Karpas-422 (cell line): Measurements from ENCODE around the gene PIPOX. TPM values are rescaled to one million over a fixed set of nuclear protein-coding genes. Genes with fewer than 3 reads are reported as not detected.

Experiments used
- DNase-seq: peaks from one replicate; pipeline ENCODE4 v3.0.0-alpha.2; 2015
- H2AFZ ChIP-seq: fragments of 200-600 bp; sonication (generic); 2 replicates; pipeline ENCODE4 v1.6.1; 2014; ENCODE audit warnings: antibody characterized with exemption, low read length, mixed read lengths
- H3K27ac ChIP-seq: fragments of 200-600 bp; sonication (generic); 2 replicates; pipeline ENCODE4 v1.5.1; 2014; ENCODE audit warnings: mild to moderate bottlenecking, low read length, moderate library complexity
- H3K27me3 ChIP-seq: fragments of 200-600 bp; sonication (generic); 2 replicates; pipeline ENCODE4 v1.6.1; 2014; ENCODE audit warnings: low read length, mixed read lengths
- H3K36me3 ChIP-seq: fragments of 200-600 bp; sonication (generic); 2 replicates; pipeline ENCODE4 v1.6.1; 2014; ENCODE audit warnings: low read length, mixed read lengths; ENCODE audit not compliant: insufficient read depth
- H3K4me1 ChIP-seq: fragments of 200-600 bp; sonication (generic); 2 replicates; pipeline ENCODE4 v1.6.1; 2014; ENCODE audit warnings: mild to moderate bottlenecking, low read length, mixed read lengths
- H3K4me2 ChIP-seq: fragments of 200-600 bp; sonication (generic); 2 replicates; pipeline ENCODE4 v1.6.1; 2014; ENCODE audit warnings: low read length, low read depth, mild to moderate bottlenecking; ENCODE audit not compliant: poor library complexity, severe bottlenecking
- H3K4me3 ChIP-seq: fragments of 200-600 bp; sonication (generic); 2 replicates; pipeline ENCODE4 v1.5.1; 2014; ENCODE audit warnings: mild to moderate bottlenecking, antibody characterized with exemption, low read length, mixed read lengths
- H3K79me2 ChIP-seq: fragments of 200-600 bp; sonication (generic); 2 replicates; pipeline ENCODE4 v1.6.1; 2014; ENCODE audit warnings: mild to moderate bottlenecking, low read length, mixed read lengths
- H3K9ac ChIP-seq: fragments of 200-600 bp; sonication (generic); 2 replicates; pipeline ENCODE4 v1.6.0; 2014; ENCODE audit warnings: low read length
- H3K9me2 ChIP-seq: fragments of 200-600 bp; sonication (generic), shearing (Covaris generic); replicated peaks from 2 replicates; pipeline ENCODE4 v1.6.0; 2014; ENCODE audit warnings: mild to moderate bottlenecking, low read length, moderate library complexity; ENCODE audit not compliant: insufficient read depth
- H3K9me3 ChIP-seq: fragments of 300-700, 200-600 bp; sonication (generic); 2 replicates; pipeline ENCODE4 v1.6.1; 2014; ENCODE audit warnings: low read length, mixed read lengths
- H4K20me1 ChIP-seq: fragments of 200-600 bp; sonication (generic); 2 replicates; pipeline ENCODE4 v1.6.1; 2014; ENCODE audit warnings: mild to moderate bottlenecking, antibody characterized with exemption, low read length, low read depth; ENCODE audit not compliant: insufficient read depth
- total RNA-seq: library from RNA; depleted of rRNA; stranded (reverse); fragments of >200 nt; shearing (Covaris generic); gene quantifications from 2 replicates; pipeline ENCODE4 v1.2.3, GENCODE V29; 2014; ENCODE audit warnings: low replicate concordance

The PIPOX gene
- total RNA-seq, 1 experiment from 2014 or later: 7.2 TPM

GRCh38 chr17:29093090-29093871 lies 50.3 kb downstream of the PIPOX start:
- no peaks in the 10 kb centered on the region for H3K79me2 ChIP-seq
- DNase-seq: no peak
- H3K4me1 ChIP-seq: no peaks in the 10 kb centered on the region
- H3K9me3 ChIP-seq: no peaks in the 10 kb centered on the region
- no peak overlapping the region for H2AFZ ChIP-seq
- H4K20me1 ChIP-seq: no peaks in the 10 kb centered on the region
- no peak overlapping the region for H3K9ac ChIP-seq
- no peak overlapping the region for H3K27ac ChIP-seq
- no peak overlapping the region for H3K4me3 ChIP-seq
- no peaks in the 10 kb centered on the region for H3K27me3 ChIP-seq
- no peaks in the 10 kb centered on the region for H3K36me3 ChIP-seq
- H3K4me2 ChIP-seq: no peak overlapping the region
- H3K9me2 ChIP-seq: no peaks in the 10 kb centered on the region

GRCh38 chr17:29094101-29094708 lies 51.3 kb downstream of the PIPOX start:
- Histone ChIP-seq H3K9me3 (no peaks in the 10 kb centered on the region), H3K36me3 (no peaks in the 10 kb centered on the region), H3K4me1 (no peaks in the 10 kb centered on the region), H3K4me2 (no peak overlapping the region), H3K27ac (no peak overlapping the region), H3K27me3 (no peaks in the 10 kb centered on the region), H3K9me2 (no peaks in the 10 kb centered on the region), H2AFZ (no peak overlapping the region), H3K4me3 (no peak overlapping the region), H3K9ac (no peak overlapping the region), H4K20me1 (no peaks in the 10 kb centered on the region), H3K79me2 (no peaks in the 10 kb centered on the region)
- DNase-seq: no peak

GRCh38 chr17:29095439-29095838 lies 52.5 kb downstream of the PIPOX start:
- Histone ChIP-seq H3K4me1 (no peaks in the 10 kb centered on the region), H3K9ac (no peak overlapping the region), H3K27me3 (no peaks in the 10 kb centered on the region), H3K27ac (no peak overlapping the region), H3K36me3 (no peaks in the 10 kb centered on the region), H3K9me2 (no peaks in the 10 kb centered on the region), H4K20me1 (no peaks in the 10 kb centered on the region), H3K79me2 (no peaks in the 10 kb centered on the region), H2AFZ (no peak overlapping the region), H3K9me3 (no peaks in the 10 kb centered on the region), H3K4me3 (no peak overlapping the region), H3K4me2 (no peak overlapping the region)
- no peak for DNase-seq

- H3K4me3 ChIP-seq: no peak overlapping the region
- no peaks in the 10 kb centered on the region for H3K36me3 ChIP-seq
- no peaks in the 10 kb centered on the region for H3K9me3 ChIP-seq
- no peaks in the 10 kb centered on the region for H4K20me1 ChIP-seq
- no peaks in the 10 kb centered on the region for H3K4me1 ChIP-seq
- no peaks in the 10 kb centered on the region for H3K27me3 ChIP-seq
- no peak overlapping the region for H3K27ac ChIP-seq
- no peaks in the 10 kb centered on the region for H3K9me2 ChIP-seq
- no peak overlapping the region for H3K4me2 ChIP-seq
- H3K79me2 ChIP-seq: no peaks in the 10 kb centered on the region
- no peak for DNase-seq
- H2AFZ ChIP-seq: no peak overlapping the region
- no peak overlapping the region for H3K9ac ChIP-seq
These were observed 53.2 kb downstream of the PIPOX start for GRCh38 chr17:29096094-29096493.

- no peaks in the 10 kb centered on the region for H3K79me2 ChIP-seq
- H3K27ac ChIP-seq: no peak overlapping the region
- H3K9me3 ChIP-seq: no peaks in the 10 kb centered on the region
- H3K4me3 ChIP-seq: no peak overlapping the region
- no peak overlapping the region for H3K9ac ChIP-seq
- H3K36me3 ChIP-seq: no peaks in the 10 kb centered on the region
- H3K27me3 ChIP-seq: no peaks in the 10 kb centered on the region
- DNase-seq: no peak
- H3K9me2 ChIP-seq: no peaks in the 10 kb centered on the region
- H2AFZ ChIP-seq: no peak overlapping the region
- no peaks in the 10 kb centered on the region for H4K20me1 ChIP-seq
- H3K4me1 ChIP-seq: no peaks in the 10 kb centered on the region
- H3K4me2 ChIP-seq: no peak overlapping the region
These were observed 56.6 kb downstream of the PIPOX start for GRCh38 chr17:29099527-29099926.

GRCh38 chr17:29100296-29100695 lies 57.4 kb downstream of the PIPOX start:
- Histone ChIP-seq H2AFZ (no peak overlapping the region), H3K4me2 (no peak overlapping the region), H3K9me2 (no peaks in the 10 kb centered on the region), H3K4me3 (no peak overlapping the region), H3K27ac (no peak overlapping the region), H3K27me3 (no peaks in the 10 kb centered on the region), H4K20me1 (no peaks in the 10 kb centered on the region), H3K36me3 (no peaks in the 10 kb centered on the region), H3K9me3 (no peaks in the 10 kb centered on the region), H3K9ac (no peak overlapping the region), H3K79me2 (no peaks in the 10 kb centered on the region), H3K4me1 (no peaks in the 10 kb centered on the region)
- DNase-seq: no peak

- Histone ChIP-seq H3K4me1 (no peaks in the 10 kb centered on the region), H4K20me1 (no peaks in the 10 kb centered on the region), H2AFZ (no peak overlapping the region), H3K79me2 (no peaks in the 10 kb centered on the region), H3K27ac (no peak overlapping the region), H3K4me3 (no peak overlapping the region), H3K36me3 (no peaks in the 10 kb centered on the region), H3K9me3 (no peaks in the 10 kb centered on the region), H3K27me3 (no peaks in the 10 kb centered on the region), H3K9ac (no peak overlapping the region), H3K9me2 (no peaks in the 10 kb centered on the region), H3K4me2 (no peak overlapping the region)
- DNase-seq: no peak
These were observed 59.1 kb downstream of the PIPOX start for GRCh38 chr17:29102046-29102445.

- H3K4me2 ChIP-seq: no peak overlapping the region
- no peak overlapping the region for H3K9ac ChIP-seq
- H3K27ac ChIP-seq: no peak overlapping the region
- H3K9me2 ChIP-seq: no peaks in the 10 kb centered on the region
- H2AFZ ChIP-seq: no peak overlapping the region
- H4K20me1 ChIP-seq: no peaks in the 10 kb centered on the region
- no peaks in the 10 kb centered on the region for H3K4me1 ChIP-seq
- H3K36me3 ChIP-seq: no peaks in the 10 kb centered on the region
- H3K27me3 ChIP-seq: no peaks in the 10 kb centered on the region
- no peak for DNase-seq
- no peaks in the 10 kb centered on the region for H3K9me3 ChIP-seq
- no peaks in the 10 kb centered on the region for H3K79me2 ChIP-seq
- H3K4me3 ChIP-seq: no peak overlapping the region
These were observed 59.8 kb downstream of the PIPOX start for GRCh38 chr17:29102741-29103181.
